Measurements from ENCODE around the gene TSHZ2. TPM values are rescaled to one million over a fixed set of nuclear protein-coding genes. Genes with fewer than 3 reads are reported as not detected.

TSHZ2 gene
- total and polyA plus RNA-seq, 2 donors (not counting 1 experiment from before 2014, with no cell fraction given), result 1.00 to 5.7 TPM

DNA sequence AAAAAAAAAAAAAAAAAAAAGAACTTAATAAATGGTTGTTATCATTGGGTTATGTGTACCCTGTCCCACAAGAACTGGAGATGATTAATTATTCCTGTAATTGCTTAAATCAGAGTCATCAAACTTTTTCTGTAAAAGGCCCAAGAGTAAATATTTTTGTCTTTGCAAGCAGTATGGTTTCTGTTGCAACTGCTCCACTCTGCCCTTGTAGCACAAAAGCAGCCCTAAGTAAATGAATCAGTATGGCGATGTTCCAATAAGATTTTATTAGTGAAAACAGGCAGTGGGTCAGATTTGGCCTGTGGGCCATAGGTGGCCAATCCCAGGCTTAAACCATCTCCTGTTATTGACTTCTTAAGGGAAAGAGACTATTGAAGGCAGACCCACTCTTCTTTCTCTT lies 252.7 kb downstream of the TSHZ2 start:
- H3K36me3 ChIP-seq (replicated peaks in 1 of 2; ENCODE audit: control extremely low read depth in 1 of 2, control insufficient read depth in 1 of 2, extremely low read depth in 1 of 2, insufficient read depth in 2 of 2, low read length in 1 of 2), result no peaks in the 10 kb centered on the region
- ChIA-PET POLR2A (no interaction called here), CTCF (no interaction called here)
- no peaks in the 10 kb centered on the region for H3K27me3 ChIP-seq (replicated peaks in 1 of 4; ENCODE audit: control extremely low read depth in 1 of 4, control insufficient read depth in 3 of 4, insufficient read depth in 4 of 4, low read length in 3 of 4)
- H3K4me3 ChIP-seq (ENCODE audit: control extremely low read depth in 1 of 5, extremely low read depth in 1 of 5, insufficient read depth in 1 of 5, low read depth in 2 of 5, low read length in 4 of 5), result no peak overlapping the region
- 90% methylated on average over 1 of the region's 1 CpG for WGBS (ENCODE audit: insufficient coverage)
- Mint-ChIP-seq H3K27me3 (peaks cover 15% of the 10 kb centered on the region), H3K27ac (no peak overlapping the region), H3K4me1 (peaks cover 9% of the 10 kb centered on the region), H3K4me3 (no peak overlapping the region), H3K9me3 (ENCODE audit: insufficient read depth) (no peaks in the 10 kb centered on the region)
- no peaks in the 10 kb centered on the region for H3K9me3 ChIP-seq (ENCODE audit: control extremely low read depth in 1 of 3, control insufficient read depth in 2 of 3, insufficient read depth in 1 of 3, low read length in 2 of 3)
- H3K79me2 ChIP-seq (ENCODE audit: control insufficient read depth, insufficient read depth, low read length), result no peaks in the 10 kb centered on the region
- no peak for ATAC-seq (ENCODE audit: low read depth)
- TF ChIP-seq CTCF (IDR thresholded peaks at IDR 0.05) (no peak), EZH2 (IDR thresholded peaks at IDR 0.05; ENCODE audit: borderline replicate concordance, insufficient read depth, low read depth, low read length, poor library complexity, severe bottlenecking) (no peak)
- no peak overlapping the region for H3K27ac ChIP-seq (ENCODE audit: low read length in 2 of 2)
- intact Hi-C loops (cut with micrococcal nuclease), result no loop called here
- H3K9ac ChIP-seq (ENCODE audit: low read length), result no peak overlapping the region
- no peak for DNase-seq
- no peak overlapping the region for H2AFZ ChIP-seq (ENCODE audit: insufficient read depth, low read depth, low read length, poor library complexity, severe bottlenecking)
- H4K20me1 ChIP-seq (ENCODE audit: control insufficient read depth, insufficient read depth, low read length, poor library complexity, severe bottlenecking), result no peaks in the 10 kb centered on the region
- H3K4me2 ChIP-seq (replicated peaks; ENCODE audit: low read depth, low read length, poor library complexity, severe bottlenecking), result no peak overlapping the region
- peaks cover 0 to 8% of the 10 kb centered on the region in 2 donors for H3K4me1 ChIP-seq (ENCODE audit: control insufficient read depth in 2 of 2, insufficient read depth in 2 of 2, low read length in 2 of 2)

DNA sequence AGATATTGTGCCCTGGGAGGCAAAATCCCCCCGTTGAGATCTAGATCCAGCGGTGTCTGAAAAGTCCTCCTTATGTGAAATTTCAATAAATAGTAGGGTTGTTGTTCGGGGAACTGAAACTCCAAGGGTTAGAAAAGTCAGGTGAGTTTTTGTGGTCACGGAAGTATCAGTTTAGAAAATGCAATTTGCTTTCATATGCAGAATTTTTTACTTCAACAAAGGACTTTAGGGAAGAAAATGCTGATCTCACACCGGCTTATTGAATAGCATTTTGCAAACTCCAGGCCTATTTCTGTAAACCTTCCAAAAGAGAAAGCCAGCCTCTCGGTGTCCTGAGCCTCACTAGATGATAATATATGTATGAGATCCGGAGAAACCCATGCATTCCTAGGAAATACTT lies 254.7 kb downstream of the TSHZ2 start:
- Histone ChIP-seq H3K9ac (ENCODE audit: low read length) (no peak overlapping the region), H3K4me2 (replicated peaks; ENCODE audit: low read depth, low read length, poor library complexity, severe bottlenecking) (no peak overlapping the region), H3K4me1 (ENCODE audit: control insufficient read depth in 2 of 2, insufficient read depth in 2 of 2, low read length in 2 of 2) (peaks cover 0 to 8% of the 10 kb centered on the region in 2 donors), H3K4me3 (ENCODE audit: control extremely low read depth in 1 of 5, extremely low read depth in 1 of 5, insufficient read depth in 1 of 5, low read depth in 2 of 5, low read length in 4 of 5) (no peak overlapping the region), H3K9me3 (ENCODE audit: control extremely low read depth in 1 of 3, control insufficient read depth in 2 of 3, insufficient read depth in 1 of 3, low read length in 2 of 3) (no peaks in the 10 kb centered on the region), H3K36me3 (replicated peaks in 1 of 2; ENCODE audit: control extremely low read depth in 1 of 2, control insufficient read depth in 1 of 2, extremely low read depth in 1 of 2, insufficient read depth in 2 of 2, low read length in 1 of 2) (no peaks in the 10 kb centered on the region), H3K27ac (ENCODE audit: low read length in 2 of 2) (no peak overlapping the region), H3K27me3 (replicated peaks in 1 of 4; ENCODE audit: control extremely low read depth in 1 of 4, control insufficient read depth in 3 of 4, insufficient read depth in 4 of 4, low read length in 3 of 4) (no peaks in the 10 kb centered on the region), H4K20me1 (ENCODE audit: control insufficient read depth, insufficient read depth, low read length, poor library complexity, severe bottlenecking) (no peaks in the 10 kb centered on the region), H3K79me2 (ENCODE audit: control insufficient read depth, insufficient read depth, low read length) (no peaks in the 10 kb centered on the region), H2AFZ (ENCODE audit: insufficient read depth, low read depth, low read length, poor library complexity, severe bottlenecking) (no peak overlapping the region)
- intact Hi-C loops (cut with micrococcal nuclease), result no loop called here
- POLR2A ChIA-PET, result no interaction called here
- peaks cover 9% of the 10 kb centered on the region for H3K4me1 Mint-ChIP-seq
- ATAC-seq (ENCODE audit: low read depth) (no peak), DNase-seq (peak; percentile 17)
- no peak for TF ChIP-seq EZH2 (IDR thresholded peaks at IDR 0.05; ENCODE audit: borderline replicate concordance, insufficient read depth, low read depth, low read length, poor library complexity, severe bottlenecking)
- TF ChIP-seq CTCF (IDR thresholded peaks at IDR 0.05), result no peak
- WGBS (ENCODE audit: insufficient coverage), result 80% methylated on average over 1 of the region's 7 CpGs
- peaks cover 19% of the 10 kb centered on the region for H3K27me3 Mint-ChIP-seq
- H3K27ac Mint-ChIP-seq, result no peak overlapping the region
- no peak overlapping the region for H3K4me3 Mint-ChIP-seq
- CTCF ChIA-PET, result no interaction called here
- H3K9me3 Mint-ChIP-seq (ENCODE audit: insufficient read depth), result no peaks in the 10 kb centered on the region
